GM21529 (cell line): ENCODE data around the gene UBAP1.
"Not testable (repeated sequence)": the region's sequence is repeated elsewhere in the genome, so short reads cannot be mapped to it uniquely, and the experiment has no call there.

ENCODE experiments used
- ATAC-seq: cut with Tn5 transposase; IDR thresholded peaks from one replicate; pipeline ENCODE4 v1.9.1; 2021; ENCODE audit not compliant: unreplicated experiment

The UBAP1 gene

GRCh38 chr9:34224349-34224748 is 45.5 kb downstream of the UBAP1 start:
- no peak for ATAC-seq

GRCh38 chr9:34226144-34226760 is 47.4 kb downstream of the UBAP1 start:
- not testable (repeated sequence) for ATAC-seq

GRCh38 chr9:34227445-34227844 is 48.6 kb downstream of the UBAP1 start:
- ATAC-seq, result no peak

GRCh38 chr9:34230556-34230955 is 51.7 kb downstream of the UBAP1 start:
- ATAC-seq, result no peak

GRCh38 chr9:34232201-34232600 is 53.4 kb downstream of the UBAP1 start:
- ATAC-seq, result no peak

GRCh38 chr9:34233672-34234071 is 54.8 kb downstream of the UBAP1 start:
- no peak for ATAC-seq

- ATAC-seq, result no peak
These were observed 59.0 kb downstream of the UBAP1 start for GRCh38 chr9:34237836-34238235.

- ATAC-seq, result no peak
These were observed 61.2 kb downstream of the UBAP1 start for GRCh38 chr9:34240006-34240405.

GRCh38 chr9:34242830-34243229 is 64.0 kb downstream of the UBAP1 start:
- ATAC-seq, result no peak

- ATAC-seq, result not testable (repeated sequence)
These were observed 66.4 kb downstream of the UBAP1 start for GRCh38 chr9:34245212-34245611.

- ATAC-seq, result no peak
These were observed 67.6 kb downstream of the UBAP1 start for GRCh38 chr9:34246453-34246852.

GRCh38 chr9:34247782-34248181 is 68.9 kb downstream of the UBAP1 start:
- not testable (repeated sequence) for ATAC-seq

GRCh38 chr9:34249274-34249673 is 70.4 kb downstream of the UBAP1 start:
- no peak for ATAC-seq

- ATAC-seq, result no peak
These were observed 71.9 kb downstream of the UBAP1 start for GRCh38 chr9:34250721-34251120.

GRCh38 chr9:34252016-34252415 is 73.2 kb downstream of the UBAP1 start:
- no peak for ATAC-seq

GRCh38 chr9:34252670-34253459 is 74.0 kb downstream of the UBAP1 start:
- no peak for ATAC-seq

GRCh38 chr9:34253460-34253837 is 74.6 kb downstream of the UBAP1 start:
- no peak for ATAC-seq

- no peak for ATAC-seq
These were observed 75.5 kb downstream of the UBAP1 start for GRCh38 chr9:34254141-34254913.

GRCh38 chr9:34254966-34255825 is 76.4 kb downstream of the UBAP1 start:
- no peak for ATAC-seq

GRCh38 chr9:34256104-34256503 is 77.3 kb downstream of the UBAP1 start:
- ATAC-seq, result no peak
